ENCODE data around the gene XRCC1. TPM values are rescaled to one million over a fixed set of nuclear protein-coding genes. Genes with fewer than 3 reads are reported as not detected.

Gene XRCC1
- total RNA-seq, 1 experiment from 2014 or later, result 20.1 TPM

DNA sequence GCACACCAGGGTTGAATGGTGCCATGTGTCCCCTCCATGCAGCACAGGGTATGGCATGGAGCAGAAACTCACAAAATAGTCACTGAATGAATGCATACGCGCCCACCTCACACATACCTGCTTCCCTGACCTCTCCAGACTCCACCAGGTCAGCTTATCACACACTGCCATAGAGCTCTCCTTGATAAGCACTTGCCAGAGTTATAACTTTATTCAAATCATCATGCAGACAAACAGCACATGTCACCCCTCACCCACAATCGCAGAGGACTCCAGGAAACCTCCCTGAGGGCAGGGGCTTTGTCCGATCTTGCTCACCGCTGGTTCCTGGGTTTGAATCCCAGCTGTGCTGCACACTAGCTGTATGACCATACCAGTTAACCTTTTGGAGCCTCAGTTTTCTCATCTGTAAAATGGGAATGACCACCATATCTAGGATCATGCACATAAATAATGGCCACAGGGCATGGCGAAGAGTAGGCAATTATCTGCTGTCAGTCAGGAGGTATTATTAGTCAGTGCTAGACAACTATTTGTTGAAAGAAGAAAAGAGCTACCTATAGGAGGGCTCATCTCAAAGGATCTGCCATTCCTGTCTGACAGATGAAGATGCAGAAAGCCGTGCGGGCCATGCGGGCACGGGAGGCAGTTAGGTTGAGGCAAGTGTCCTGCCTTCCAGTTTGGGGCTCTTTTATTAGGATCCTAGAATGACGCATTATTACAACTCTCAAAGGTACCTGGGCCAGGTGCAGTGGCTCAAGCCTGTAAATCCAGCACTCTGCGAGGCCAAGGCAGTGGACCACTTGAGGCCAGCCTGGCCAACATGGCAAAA lies 14.0 kb downstream of the XRCC1 start:
- ChIA-PET POLR2A (no interaction called here), CTCF (interaction anchor here (0.6 kb wide), 1 partner anchor 126 kb away, joined by 8 read pairs; no protein-coding TSS in a partner anchor)
- H3K4me1 ChIP-seq (ENCODE audit: control insufficient read depth, insufficient read depth, low read length), result no peaks in the 10 kb centered on the region
- no peak overlapping the region for H3K4me3 ChIP-seq (ENCODE audit: low read depth in 2 of 2, low read length in 2 of 2)
- H3K27me3 ChIP-seq (ENCODE audit: control insufficient read depth, insufficient read depth, low read length), result no peaks in the 10 kb centered on the region
- no TSS peak for BruUV-seq (replicated peaks)
- in situ Hi-C loops (cut with HindIII; ENCODE audit: low pct_unique_long_range_greater_than_20kb, low sequenced_read_pairs), result no loop called here
- TF ChIP-seq SIN3A (IDR thresholded peaks at IDR 0.05; ENCODE audit: borderline replicate concordance, insufficient read depth, low read depth, low read length) (no peak), CTCF (IDR thresholded peaks at IDR 0.05) (no peak), TCF7L2 (IDR thresholded peaks at IDR 0.05; ENCODE audit: low read depth, low read length) (no peak), POLR2AphosphoS5 (IDR thresholded peaks at IDR 0.05; ENCODE audit: low read depth, low read length) (no peak)
- TF ChIP-seq, protein P1, sequence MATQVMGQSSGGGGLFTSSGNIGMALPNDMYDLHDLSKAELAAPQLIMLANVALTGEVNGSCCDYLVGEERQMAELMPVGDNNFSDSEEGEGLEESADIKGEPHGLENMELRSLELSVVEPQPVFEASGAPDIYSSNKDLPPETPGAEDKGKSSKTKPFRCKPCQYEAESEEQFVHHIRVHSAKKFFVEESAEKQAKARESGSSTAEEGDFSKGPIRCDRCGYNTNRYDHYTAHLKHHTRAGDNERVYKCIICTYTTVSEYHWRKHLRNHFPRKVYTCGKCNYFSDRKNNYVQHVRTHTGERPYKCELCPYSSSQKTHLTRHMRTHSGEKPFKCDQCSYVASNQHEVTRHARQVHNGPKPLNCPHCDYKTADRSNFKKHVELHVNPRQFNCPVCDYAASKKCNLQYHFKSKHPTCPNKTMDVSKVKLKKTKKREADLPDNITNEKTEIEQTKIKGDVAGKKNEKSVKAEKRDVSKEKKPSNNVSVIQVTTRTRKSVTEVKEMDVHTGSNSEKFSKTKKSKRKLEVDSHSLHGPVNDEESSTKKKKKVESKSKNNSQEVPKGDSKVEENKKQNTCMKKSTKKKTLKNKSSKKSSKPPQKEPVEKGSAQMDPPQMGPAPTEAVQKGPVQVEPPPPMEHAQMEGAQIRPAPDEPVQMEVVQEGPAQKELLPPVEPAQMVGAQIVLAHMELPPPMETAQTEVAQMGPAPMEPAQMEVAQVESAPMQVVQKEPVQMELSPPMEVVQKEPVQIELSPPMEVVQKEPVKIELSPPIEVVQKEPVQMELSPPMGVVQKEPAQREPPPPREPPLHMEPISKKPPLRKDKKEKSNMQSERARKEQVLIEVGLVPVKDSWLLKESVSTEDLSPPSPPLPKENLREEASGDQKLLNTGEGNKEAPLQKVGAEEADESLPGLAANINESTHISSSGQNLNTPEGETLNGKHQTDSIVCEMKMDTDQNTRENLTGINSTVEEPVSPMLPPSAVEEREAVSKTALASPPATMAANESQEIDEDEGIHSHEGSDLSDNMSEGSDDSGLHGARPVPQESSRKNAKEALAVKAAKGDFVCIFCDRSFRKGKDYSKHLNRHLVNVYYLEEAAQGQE (IDR thresholded peaks at IDR 0.05; ENCODE audit: insufficient read depth in 1 of 2, low read depth in 2 of 2, low read length in 1 of 2), result no peak
- no peak for ATAC-seq
- intact Hi-C loops (cut with micrococcal nuclease; ENCODE audit: unreplicated experiment), result no loop called here
- no peak for DNase-seq (ENCODE audit: low read depth, low spot score)
- H3K27ac ChIP-seq (ENCODE audit: low read length), result no peak overlapping the region
- no peaks in the 10 kb centered on the region for H3K36me3 ChIP-seq (ENCODE audit: control insufficient read depth, insufficient read depth, low read length)
- no peaks in the 10 kb centered on the region for H3K9me3 ChIP-seq (ENCODE audit: control insufficient read depth, insufficient read depth, low read depth, low read length)

DNA sequence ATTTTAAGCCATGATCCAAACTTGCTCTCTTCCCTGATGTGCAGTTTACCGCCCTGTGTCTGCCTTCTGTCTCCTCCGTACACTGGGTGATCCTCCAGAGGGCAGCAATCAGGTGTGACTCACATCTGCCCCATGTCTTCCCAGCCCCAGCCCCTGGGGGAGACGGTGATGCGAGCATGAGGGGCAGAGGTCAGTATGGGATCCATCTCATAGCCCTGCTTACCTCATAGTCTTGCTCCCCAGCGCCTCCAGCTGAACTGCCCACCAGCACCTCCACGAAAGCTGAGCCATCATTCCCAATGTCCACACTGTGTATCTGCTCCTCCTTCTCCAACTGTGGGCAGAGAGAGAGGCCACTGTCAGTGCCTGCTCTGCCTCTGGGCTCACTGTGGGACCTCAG lies 14.6 kb downstream of the XRCC1 start:
- intact Hi-C loops (cut with micrococcal nuclease; ENCODE audit: unreplicated experiment), result no loop called here
- in situ Hi-C loops (cut with HindIII; ENCODE audit: low pct_unique_long_range_greater_than_20kb, low sequenced_read_pairs), result no loop called here
- H3K9me3 ChIP-seq (ENCODE audit: control insufficient read depth, insufficient read depth, low read depth, low read length), result no peaks in the 10 kb centered on the region
- TF ChIP-seq TCF7L2 (IDR thresholded peaks at IDR 0.05; ENCODE audit: low read depth, low read length) (no peak), CTCF (IDR thresholded peaks at IDR 0.05) (no peak), SIN3A (IDR thresholded peaks at IDR 0.05; ENCODE audit: borderline replicate concordance, insufficient read depth, low read depth, low read length) (no peak)
- ChIA-PET POLR2A (no interaction called here), CTCF (interaction anchor here (0.6 kb wide), 1 partner anchor 127 kb away, joined by 8 read pairs; no protein-coding TSS in a partner anchor)
- no peak for DNase-seq (ENCODE audit: low read depth, low spot score)
- peak; percentile 68 for ATAC-seq
- BruUV-seq (replicated peaks), result no TSS peak
- H3K4me1 ChIP-seq (ENCODE audit: control insufficient read depth, insufficient read depth, low read length), result no peaks in the 10 kb centered on the region
- no peaks in the 10 kb centered on the region for H3K27me3 ChIP-seq (ENCODE audit: control insufficient read depth, insufficient read depth, low read length)
- H3K4me3 ChIP-seq (ENCODE audit: low read depth in 2 of 2, low read length in 2 of 2), result no peak overlapping the region
- no peak overlapping the region for H3K27ac ChIP-seq (ENCODE audit: low read length)
- no peaks in the 10 kb centered on the region for H3K36me3 ChIP-seq (ENCODE audit: control insufficient read depth, insufficient read depth, low read length)
